ENCODE results near the gene SNF8. TPM values are rescaled to one million over a fixed set of nuclear protein-coding genes. Genes with fewer than 3 reads are reported as not detected.

SNF8 gene
- total RNA-seq, 1 experiment from 2014 or later: 129 TPM

- Histone ChIP-seq H3K9me3 (ENCODE audit: control insufficient read depth, low read depth, low read length) (no peaks in the 10 kb centered on the region), H2AFZ (ENCODE audit: low read length) (no peak overlapping the region), H4K91ac (ENCODE audit: insufficient read length, low read depth, low read length) (no peak overlapping the region), H3K27me3 (ENCODE audit: insufficient read depth, low read length) (no peaks in the 10 kb centered on the region), H2AK5ac (ENCODE audit: insufficient read length, low read length) (no peak overlapping the region), H3K79me1 (ENCODE audit: insufficient read depth, low read depth, low read length, poor library complexity, severe bottlenecking) (no peaks in the 10 kb centered on the region), H4K8ac (replicated peaks; ENCODE audit: insufficient read length, low read depth, low read length) (no peak overlapping the region), H3K23me2 (ENCODE audit: insufficient read length, low read depth, low read length, poor library complexity, severe bottlenecking) (no peaks in the 10 kb centered on the region), H3K14ac (ENCODE audit: insufficient read depth, low read length) (no peak overlapping the region), H3K4ac (ENCODE audit: low read depth, low read length) (no peak overlapping the region), H3K79me2 (ENCODE audit: insufficient read depth, low read length) (no peaks in the 10 kb centered on the region), H3K18ac (ENCODE audit: insufficient read length, low read depth, low read length) (no peak overlapping the region), H3K4me2 (ENCODE audit: insufficient read depth, insufficient read length, low read length) (no peak overlapping the region), H2BK12ac (ENCODE audit: insufficient read length, low read depth, low read length) (no peak overlapping the region), H3K27ac (ENCODE audit: insufficient read length, low read depth, low read length) (no peak overlapping the region), H3K56ac (ENCODE audit: insufficient read length, low read depth, low read length) (no peak overlapping the region), H3K4me1 (ENCODE audit: insufficient read depth, low read length) (no peaks in the 10 kb centered on the region), H2BK5ac (ENCODE audit: insufficient read length, low read length) (no peak overlapping the region), H3T11ph (ENCODE audit: low read length) (no peak overlapping the region), H3K23ac (ENCODE audit: insufficient read length, low read depth, low read length) (no peak overlapping the region), H2BK15ac (ENCODE audit: low read depth, low read length) (no peak overlapping the region), H2BK20ac (ENCODE audit: low read depth, low read length, poor library complexity, severe bottlenecking) (no peak overlapping the region), H3K9ac (ENCODE audit: extremely low read depth, insufficient read length, low read length) (no peak overlapping the region), H4K20me1 (ENCODE audit: control insufficient read depth, insufficient read depth, insufficient read length) (no peaks in the 10 kb centered on the region), H4K5ac (ENCODE audit: insufficient read length, low read depth, low read length) (no peak overlapping the region), H2BK120ac (ENCODE audit: low read depth, low read length, poor library complexity, severe bottlenecking) (no peak overlapping the region)
- H3K9me3 Mint-ChIP-seq: no peaks in the 10 kb centered on the region
- no CpG with 5 or more reads among the region's 4 CpGs for WGBS (ENCODE audit: extremely low coverage, insufficient read length, low lambda C conversion rate)
- no peaks in the 10 kb centered on the region for H3K4me1 Mint-ChIP-seq
- TF ChIP-seq CTCF (conservative IDR thresholded peaks at IDR 0.05): no peak
- H3K27me3 Mint-ChIP-seq (ENCODE audit: low read depth): no peaks in the 10 kb centered on the region
- DNase-seq: no peak
- H3K27ac Mint-ChIP-seq: peak overlapping the region in 1 of 3 experiments; percentile 0; a peak in 1 of 7 replicates
- H3K4me3 Mint-ChIP-seq: no peak overlapping the region
- H3K36me3 Mint-ChIP-seq (ENCODE audit: insufficient read depth in 1 of 3, low read depth in 3 of 3): peaks cover 37 to 96% (median 80%) of the 10 kb centered on the region in 3 experiments
These were observed 19.2 kb downstream of the SNF8 start for GRCh38 chr17:48925251-48925990.
